GM12873 (cell line): ENCODE results near the gene C3orf62.

Experiments used
- CTCF ChIP-seq: IDR thresholded peaks from 2 replicates; pipeline ENCODE4 v1.5.1; 2012; ENCODE audit warnings: low read depth, mild to moderate bottlenecking, moderate library complexity, low read length, control low read depth; ENCODE audit not compliant: insufficient read depth; ENCODE audit errors: missing control alignments

C3orf62 gene

GRCh38 chr3:49269443-49270155, 7.4 kb downstream of the C3orf62 start:
- TF ChIP-seq CTCF: no peak

- no peak for TF ChIP-seq CTCF
These were observed 10.5 kb downstream of the C3orf62 start for GRCh38 chr3:49266410-49267095.

- no peak for TF ChIP-seq CTCF
These were observed 11.2 kb downstream of the C3orf62 start for GRCh38 chr3:49265661-49266386.

GRCh38 chr3:49263159-49263889, 13.7 kb downstream of the C3orf62 start:
- no peak for TF ChIP-seq CTCF

GRCh38 chr3:49260806-49261324, 16.2 kb downstream of the C3orf62 start:
- no peak for TF ChIP-seq CTCF

- TF ChIP-seq CTCF: no peak
These were observed 19.8 kb downstream of the C3orf62 start for GRCh38 chr3:49257187-49257586.
